Testis (tissue), 2 donors: ENCODE measurements around the gene ATRNL1.

Source experiments
- CTCF ChIP-seq, 3 experiments: fragments of 450-650 bp in 2 of 3; fragments of 200-600 bp in 1 of 3; sonication (generic) in 1 of 3; IDR thresholded peaks; one replicate each; pipeline ENCODE4 v1.5.1; 2016 to 2019; ENCODE audit warnings: antibody characterized with exemption in 3 of 3, mild to moderate bottlenecking in 2 of 3, moderate library complexity in 1 of 3
- POLR2A ChIP-seq: fragments of 450-650 bp; IDR thresholded peaks from one replicate; pipeline ENCODE4 v1.6.1; 2017; ENCODE audit warnings: antibody characterized with exemption, mild to moderate bottlenecking, moderate library complexity

DNA sequence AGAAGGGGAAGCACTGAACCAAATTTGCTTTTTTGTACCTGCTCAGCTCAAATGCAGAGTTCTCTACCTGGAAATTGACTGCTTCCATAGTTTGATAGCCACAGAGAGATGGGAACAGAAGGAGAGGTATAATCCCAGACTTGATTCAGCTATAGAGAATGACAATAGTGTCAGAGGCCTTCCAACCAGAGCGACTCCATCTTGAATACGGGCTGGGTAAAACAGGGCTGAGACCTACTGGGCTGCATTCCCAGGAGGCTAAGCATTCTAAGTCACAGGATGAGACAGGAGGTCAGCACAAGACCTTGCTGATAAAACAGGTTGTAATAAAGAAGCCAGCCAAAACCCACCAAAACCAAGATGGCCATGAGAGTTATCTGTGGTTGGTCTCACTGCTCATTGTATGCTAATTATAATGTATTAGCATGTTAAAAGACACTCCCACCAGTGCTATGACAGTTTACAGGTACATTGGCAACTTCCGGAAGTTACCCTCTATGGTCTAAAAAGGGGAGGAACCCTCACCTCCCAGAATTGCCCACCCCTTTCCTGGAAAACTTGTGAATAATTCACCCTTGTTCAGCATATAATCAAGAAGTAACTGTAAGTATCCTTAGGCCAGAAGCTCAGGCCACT, 42.7 kb upstream of the ATRNL1 start:
- TF ChIP-seq CTCF (IDR thresholded peaks at IDR 0.05) (no peak), POLR2A (no peak)
